Natural killer cell (primary cell): ENCODE measurements around the gene PHLDB2. TPM values are rescaled to one million over a fixed set of nuclear protein-coding genes. Genes with fewer than 3 reads are reported as not detected.

ENCODE experiments used
- ATAC-seq, 3 donors: fragments of 150-1000 bp in 2 of 3; fragments of 200-7000 bp in 1 of 3; cut with Tn5 transposase; 1 replicate in 1 of 3; 2 replicates in 2 of 3; pipeline ENCODE4 v1.10.0; 2021; ENCODE audit warnings: mild to moderate bottlenecking in 2 of 3, moderate library complexity in 2 of 3
- DNase-seq, 2 donors: peaks; one replicate each; pipeline versions ENCODE4 v3.0.0 to v3.0.0-alpha.2; 2013 to 2021; ENCODE audit warnings: mixed read lengths in 1 of 2
- H3K27ac ChIP-seq: one replicate; pipeline ENCODE4 v1.5.1; 2013; ENCODE audit warnings: mild to moderate bottlenecking, low read length
- H3K27me3 ChIP-seq: one replicate; pipeline ENCODE4 v1.6.1; 2013; ENCODE audit warnings: low read length; ENCODE audit not compliant: control insufficient read depth, insufficient read depth
- H3K36me3 ChIP-seq: one replicate; pipeline ENCODE4 v1.6.1; 2013; ENCODE audit warnings: low read length; ENCODE audit not compliant: control insufficient read depth, insufficient read depth
- H3K4me1 ChIP-seq: one replicate; pipeline ENCODE4 v1.6.1; 2013; ENCODE audit warnings: low read length; ENCODE audit not compliant: control insufficient read depth, insufficient read depth
- H3K4me3 ChIP-seq: one replicate; pipeline ENCODE4 v1.5.1; 2013; ENCODE audit warnings: low read length
- H3K9me3 ChIP-seq: one replicate; pipeline ENCODE4 v1.6.1; 2013; ENCODE audit warnings: low read length; ENCODE audit not compliant: control insufficient read depth, insufficient read depth
- H3K27ac Mint-ChIP-seq, 2 donors: one replicate each; pipeline ENCODE4 v1.8.0; 2022; ENCODE audit warnings: mild to moderate bottlenecking in 2 of 2, mixed read lengths in 2 of 2, moderate library complexity in 1 of 2
- H3K27me3 Mint-ChIP-seq, 2 donors: one replicate each; pipeline ENCODE4 v1.8.0; 2022; ENCODE audit warnings: low read depth in 2 of 2, mixed read lengths in 2 of 2
- H3K36me3 Mint-ChIP-seq: one replicate; pipeline ENCODE4 v1.8.0; 2022; ENCODE audit warnings: mixed read lengths
- H3K4me1 Mint-ChIP-seq, 2 donors: one replicate each; pipeline ENCODE4 v1.8.0; 2022; ENCODE audit warnings: mixed read lengths in 2 of 2
- H3K4me3 Mint-ChIP-seq: one replicate; pipeline ENCODE4 v1.8.0; 2022; ENCODE audit warnings: mild to moderate bottlenecking, moderate library complexity, mixed read lengths
- H3K9me3 Mint-ChIP-seq, 2 donors: one replicate each; pipeline ENCODE4 v1.8.0; 2022; ENCODE audit warnings: mixed read lengths in 2 of 2
- WGBS: methylation state at CpG from one replicate; pipeline ENCODE4 v1.1.7; 2013; ENCODE audit warnings: missing lambda C conversion rate; ENCODE audit not compliant: insufficient coverage; 5-methylcytosine and 5-hydroxymethylcytosine counted together
- intact Hi-C: fragments of 100-400 bp; cut with micrococcal nuclease; formaldehyde crosslinking; loops from one replicate; pipeline ENCODE4 v1.14.2; 2022
- total RNA-seq, 4 donors: library from RNA; stranded (reverse); fragments of 120-200 nt in 1 of 4; gene quantifications; one replicate each; pipeline versions ENCODE4 v1.2.3 to v1.2.4, GENCODE V29; 2013 to 2022
- TF ChIP-seq, protein P1 (sequence below): fragments of 200-600 bp; IDR thresholded peaks from one replicate; pipeline ENCODE4 v1.8.0; 2022; ENCODE audit warnings: antibody characterized with exemption

Gene PHLDB2
- total RNA-seq, 3 donors from 2014 or later (not counting 1 experiment from before 2014, with no cell fraction given): 63.3 to 93.4 (median 64.0) TPM

DNA sequence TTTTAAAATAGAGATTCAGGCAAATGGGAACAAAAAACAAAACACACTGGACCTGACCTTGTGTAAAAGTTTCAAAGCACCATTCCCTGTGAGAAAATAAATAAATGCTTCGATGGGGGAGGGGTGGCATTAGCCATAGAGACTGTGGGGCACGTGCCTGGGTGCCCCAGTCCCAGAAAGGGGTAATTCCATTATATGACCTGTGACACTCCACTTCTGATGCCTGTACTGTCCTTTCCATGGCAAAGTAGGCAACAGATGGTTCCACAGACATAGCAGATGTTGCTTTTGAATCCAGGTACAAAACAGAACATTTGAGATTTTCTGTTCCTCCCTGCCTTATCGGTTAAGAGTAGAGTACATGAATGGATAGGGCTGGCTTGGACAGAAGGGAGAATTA, 3.9 kb downstream of the PHLDB2 start:
- DNase-seq (no peak), ATAC-seq (no peak)
- no peaks in the 10 kb centered on the region for H3K36me3 Mint-ChIP-seq
- Histone ChIP-seq H3K27me3 (no peaks in the 10 kb centered on the region), H3K27ac (no peak overlapping the region), H3K36me3 (no peaks in the 10 kb centered on the region), H3K4me1 (peaks cover 15% of the 10 kb centered on the region), H3K9me3 (no peaks in the 10 kb centered on the region), H3K4me3 (no peak overlapping the region)
- no peaks in the 10 kb centered on the region for H3K27me3 Mint-ChIP-seq
- intact Hi-C loops: loop anchor here (5.0 kb wide), 1 partner anchor 321 kb away; the partner anchor contains the start of gene CD96
- TF ChIP-seq, protein P1, sequence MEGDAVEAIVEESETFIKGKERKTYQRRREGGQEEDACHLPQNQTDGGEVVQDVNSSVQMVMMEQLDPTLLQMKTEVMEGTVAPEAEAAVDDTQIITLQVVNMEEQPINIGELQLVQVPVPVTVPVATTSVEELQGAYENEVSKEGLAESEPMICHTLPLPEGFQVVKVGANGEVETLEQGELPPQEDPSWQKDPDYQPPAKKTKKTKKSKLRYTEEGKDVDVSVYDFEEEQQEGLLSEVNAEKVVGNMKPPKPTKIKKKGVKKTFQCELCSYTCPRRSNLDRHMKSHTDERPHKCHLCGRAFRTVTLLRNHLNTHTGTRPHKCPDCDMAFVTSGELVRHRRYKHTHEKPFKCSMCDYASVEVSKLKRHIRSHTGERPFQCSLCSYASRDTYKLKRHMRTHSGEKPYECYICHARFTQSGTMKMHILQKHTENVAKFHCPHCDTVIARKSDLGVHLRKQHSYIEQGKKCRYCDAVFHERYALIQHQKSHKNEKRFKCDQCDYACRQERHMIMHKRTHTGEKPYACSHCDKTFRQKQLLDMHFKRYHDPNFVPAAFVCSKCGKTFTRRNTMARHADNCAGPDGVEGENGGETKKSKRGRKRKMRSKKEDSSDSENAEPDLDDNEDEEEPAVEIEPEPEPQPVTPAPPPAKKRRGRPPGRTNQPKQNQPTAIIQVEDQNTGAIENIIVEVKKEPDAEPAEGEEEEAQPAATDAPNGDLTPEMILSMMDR: no peak
- H3K27ac Mint-ChIP-seq: peak overlapping the region; percentile 10 to 31
- H3K4me1 Mint-ChIP-seq: peaks cover 65 to 69% of the 10 kb centered on the region in 2 donors
- WGBS: 89% methylated on average over 3 of the region's 3 CpGs
- no peak overlapping the region for H3K4me3 Mint-ChIP-seq
- H3K9me3 Mint-ChIP-seq: no peaks in the 10 kb centered on the region

DNA sequence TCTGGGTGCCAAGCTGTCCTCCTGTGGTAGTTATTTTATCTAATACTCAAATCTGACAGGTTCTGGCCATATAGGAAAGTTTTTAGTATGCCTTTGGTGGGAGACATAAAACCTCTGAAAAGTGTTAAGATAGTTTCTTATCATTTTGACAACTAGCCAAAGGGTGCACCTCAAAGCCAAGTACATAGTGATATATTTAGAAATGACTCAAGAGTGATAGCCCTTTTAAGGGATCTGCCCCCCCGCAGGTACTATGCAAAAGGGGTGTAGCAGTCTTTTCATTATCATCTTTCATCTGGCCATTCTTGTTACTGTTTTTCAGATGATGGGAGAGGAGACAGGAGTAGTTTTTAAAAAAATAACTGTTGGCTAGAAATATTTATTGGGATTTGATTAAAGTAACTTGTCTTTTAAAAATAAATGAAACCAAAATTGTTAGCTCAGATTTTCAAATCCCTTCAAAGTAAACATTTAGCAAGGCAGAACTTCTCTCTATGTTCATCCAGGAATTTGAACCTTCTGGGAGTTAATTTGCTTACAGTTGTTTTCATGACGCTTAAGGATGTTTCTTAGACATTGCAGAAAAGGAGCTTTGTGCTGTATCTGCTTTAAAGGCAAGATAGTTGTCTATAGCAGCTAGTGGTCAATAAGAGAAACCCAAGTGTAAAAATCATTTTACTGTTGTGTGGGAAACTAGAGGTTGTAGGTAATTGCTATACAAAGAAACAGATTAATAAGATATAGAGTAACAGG, 5.1 kb downstream of the PHLDB2 start:
- Histone ChIP-seq H3K4me1 (peaks cover 8% of the 10 kb centered on the region), H3K4me3 (no peak overlapping the region), H3K9me3 (no peaks in the 10 kb centered on the region), H3K27me3 (no peaks in the 10 kb centered on the region), H3K36me3 (no peaks in the 10 kb centered on the region), H3K27ac (no peak overlapping the region)
- Mint-ChIP-seq H3K36me3 (no peaks in the 10 kb centered on the region), H3K9me3 (no peaks in the 10 kb centered on the region), H3K4me1 (peaks cover 61 to 67% of the 10 kb centered on the region in 2 donors), H3K4me3 (peak overlapping the region; percentile 32), H3K27ac (peak overlapping the region; percentile 10 to 31), H3K27me3 (no peaks in the 10 kb centered on the region)
- intact Hi-C loops: loop anchor here (5.0 kb wide), 1 partner anchor 322 kb away; the partner anchor contains the start of gene CD96
- ATAC-seq (no peak), DNase-seq (no peak)
- TF ChIP-seq, protein P1: no peak
- 92% methylated on average over 2 of the region's 2 CpGs for WGBS

DNA sequence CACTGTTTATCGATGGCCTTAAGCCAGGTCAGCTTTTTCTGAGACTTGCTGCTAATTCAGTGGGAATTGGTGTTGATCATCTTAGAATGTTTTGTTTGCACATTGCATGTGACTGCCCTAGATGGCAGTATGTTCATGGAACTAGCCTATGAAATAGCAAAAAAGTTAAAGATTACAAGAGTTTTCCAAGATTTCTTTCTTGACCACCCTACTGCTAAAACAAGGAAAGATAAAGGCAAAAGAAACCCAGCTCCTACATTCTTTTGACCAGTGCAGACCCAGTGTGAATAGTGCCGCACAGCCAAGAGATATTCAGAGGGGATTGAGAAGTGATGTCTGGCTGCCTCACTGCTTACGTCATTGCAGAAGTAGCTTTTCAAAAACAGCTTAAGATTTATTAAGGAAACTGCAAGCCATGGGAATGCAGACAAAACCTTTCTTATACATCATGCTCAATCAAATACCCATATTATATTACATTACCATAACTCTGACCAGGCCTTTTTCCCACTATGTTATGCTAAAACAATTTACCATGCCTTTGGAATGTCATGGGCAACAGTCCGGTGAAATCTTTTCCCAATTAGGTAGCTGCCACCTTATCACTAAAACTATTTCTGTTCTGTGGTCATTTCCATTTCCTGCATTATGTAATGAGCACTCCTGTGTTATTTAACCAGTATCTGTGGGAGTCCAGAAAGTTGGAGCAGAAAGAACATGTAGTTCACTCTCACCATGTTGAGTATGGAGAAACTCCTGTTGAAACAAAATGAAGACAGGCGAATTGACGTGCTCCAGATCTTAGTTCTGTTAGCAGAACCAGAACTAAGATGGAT, 6.0 kb downstream of the PHLDB2 start:
- Histone ChIP-seq H3K4me1 (peaks cover 6% of the 10 kb centered on the region), H3K27me3 (no peaks in the 10 kb centered on the region), H3K4me3 (no peak overlapping the region), H3K36me3 (no peaks in the 10 kb centered on the region), H3K27ac (no peak overlapping the region), H3K9me3 (no peaks in the 10 kb centered on the region)
- H3K4me3 Mint-ChIP-seq: no peak overlapping the region
- ATAC-seq (no peak), DNase-seq (no peak)
- H3K9me3 Mint-ChIP-seq: no peaks in the 10 kb centered on the region
- peak overlapping the region; percentile 10 to 31 for H3K27ac Mint-ChIP-seq
- TF ChIP-seq, protein P1: no peak
- intact Hi-C loops: loop anchor here (5.0 kb wide), 1 partner anchor 323 kb away; the partner anchor contains the start of gene CD96
- 87% methylated on average over 6 of the region's 6 CpGs for WGBS
- no peaks in the 10 kb centered on the region for H3K27me3 Mint-ChIP-seq
- peaks cover 69 to 77% of the 10 kb centered on the region in 2 donors for H3K4me1 Mint-ChIP-seq
- no peaks in the 10 kb centered on the region for H3K36me3 Mint-ChIP-seq
